DOHH2 (cell line): ENCODE data around the gene GPATCH8.
A peak's percentile ranks its signal among the peaks of the same experiment; 100 is the strongest.

Experiments used
- H3F3A ChIP-seq: fragments of 200-600 bp; sonication (generic), shearing (Covaris generic); 2 replicates; pipeline ENCODE4 v1.6.0; 2016; ENCODE audit warnings: antibody characterized with exemption, mild to moderate bottlenecking; ENCODE audit not compliant: control insufficient read depth, insufficient read depth
- H3K27ac ChIP-seq: fragments of 200-600 bp; sonication (generic); 2 replicates; pipeline ENCODE4 v1.5.1; 2014; ENCODE audit warnings: low read depth, mild to moderate bottlenecking, low read length, moderate library complexity
- H3K27me3 ChIP-seq: fragments of 200-600 bp; sonication (generic); 2 replicates; pipeline ENCODE4 v1.6.1; 2014; ENCODE audit warnings: mild to moderate bottlenecking, low read length, mixed read lengths; ENCODE audit not compliant: control insufficient read depth
- H3K36me3 ChIP-seq: fragments of 200-600 bp; sonication (generic); 2 replicates; pipeline ENCODE4 v1.6.1; 2014; ENCODE audit warnings: mild to moderate bottlenecking, low read length, moderate library complexity, mixed read lengths; ENCODE audit not compliant: control insufficient read depth
- H3K4me1 ChIP-seq: fragments of 200-600 bp; sonication (generic); 2 replicates; pipeline ENCODE4 v1.6.1; 2014; ENCODE audit warnings: mild to moderate bottlenecking, low read length, mixed read lengths; ENCODE audit not compliant: control insufficient read depth
- H3K4me2 ChIP-seq: fragments of 200-600 bp; sonication (generic); 2 replicates; pipeline ENCODE4 v1.6.0; 2014; ENCODE audit warnings: mild to moderate bottlenecking, low read length, moderate library complexity
- H3K4me3 ChIP-seq: fragments of 200-600 bp; sonication (generic); 2 replicates; pipeline ENCODE4 v1.5.1; 2014; ENCODE audit warnings: mild to moderate bottlenecking, low read length, mixed read lengths
- H3K79me2 ChIP-seq: fragments of 200-600 bp; sonication (generic); 2 replicates; pipeline ENCODE4 v1.6.1; 2014; ENCODE audit warnings: mild to moderate bottlenecking, low read length, mixed read lengths; ENCODE audit not compliant: control insufficient read depth
- H3K9me2 ChIP-seq: fragments of 200-600 bp; sonication (generic); replicated peaks from 2 replicates; pipeline ENCODE4 v1.6.1; 2014; ENCODE audit warnings: mild to moderate bottlenecking, low read length, mixed read lengths; ENCODE audit not compliant: control insufficient read depth
- H3K9me3 ChIP-seq: fragments of 200-600 bp; sonication (generic); 2 replicates; pipeline ENCODE4 v1.6.1; 2014; ENCODE audit warnings: antibody characterized with exemption, low read length, mixed read lengths; ENCODE audit not compliant: control insufficient read depth, insufficient read depth
- H4K20me1 ChIP-seq: fragments of 200-600 bp; sonication (generic); 2 replicates; pipeline ENCODE4 v1.6.0; 2014; ENCODE audit warnings: low read depth, mild to moderate bottlenecking, antibody characterized with exemption, low read length, moderate library complexity; ENCODE audit not compliant: control insufficient read depth, insufficient read depth
- EZH2phosphoT487 ChIP-seq: fragments of 200-600 bp; sonication (generic); IDR thresholded peaks from 2 replicates; pipeline ENCODE4 v1.6.1; 2017; ENCODE audit warnings: borderline replicate concordance, mild to moderate bottlenecking, antibody characterized with exemption, low read length, moderate library complexity, mixed read lengths
- TF ChIP-seq, protein P1 (sequence below): fragments of 200-600 bp; sonication (generic); IDR thresholded peaks from one replicate; pipeline ENCODE4 v1.5.1; 2014; ENCODE audit warnings: antibody characterized with exemption, mild to moderate bottlenecking, low read depth, low read length; ENCODE audit not compliant: poor library complexity, severe bottlenecking

The GPATCH8 gene

DNA sequence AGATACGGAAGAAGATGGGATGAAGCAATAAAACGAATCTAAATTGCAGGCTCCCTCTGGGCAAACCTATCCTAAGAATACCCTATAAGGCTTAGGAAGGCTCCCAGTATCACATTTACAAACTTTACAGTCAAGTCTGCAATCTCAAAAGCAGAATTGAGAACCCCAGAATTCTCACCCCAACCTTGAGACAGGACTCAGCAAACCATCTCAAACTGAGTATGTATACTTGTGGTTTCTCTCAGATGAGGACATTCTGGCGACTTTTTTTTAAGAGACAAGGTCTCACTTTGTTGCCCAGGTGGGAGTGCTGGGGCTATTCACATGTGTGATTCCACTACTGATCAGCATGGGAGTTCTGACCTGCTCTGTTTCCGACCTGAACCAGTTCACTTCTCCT, 94.4 kb downstream of the GPATCH8 start:
- no peaks in the 10 kb centered on the region for H3K27me3 ChIP-seq
- H3K4me2 ChIP-seq: no peak overlapping the region
- peaks cover 19% of the 10 kb centered on the region for H3K36me3 ChIP-seq
- H3K9me2 ChIP-seq: no peaks in the 10 kb centered on the region
- no peak overlapping the region for H3K4me3 ChIP-seq
- no peaks in the 10 kb centered on the region for H4K20me1 ChIP-seq
- no peaks in the 10 kb centered on the region for H3K4me1 ChIP-seq
- no peaks in the 10 kb centered on the region for H3K9me3 ChIP-seq
- no peaks in the 10 kb centered on the region for H3F3A ChIP-seq
- H3K27ac ChIP-seq: no peak overlapping the region
- TF ChIP-seq EZH2phosphoT487: no peak
- TF ChIP-seq, protein P1, sequence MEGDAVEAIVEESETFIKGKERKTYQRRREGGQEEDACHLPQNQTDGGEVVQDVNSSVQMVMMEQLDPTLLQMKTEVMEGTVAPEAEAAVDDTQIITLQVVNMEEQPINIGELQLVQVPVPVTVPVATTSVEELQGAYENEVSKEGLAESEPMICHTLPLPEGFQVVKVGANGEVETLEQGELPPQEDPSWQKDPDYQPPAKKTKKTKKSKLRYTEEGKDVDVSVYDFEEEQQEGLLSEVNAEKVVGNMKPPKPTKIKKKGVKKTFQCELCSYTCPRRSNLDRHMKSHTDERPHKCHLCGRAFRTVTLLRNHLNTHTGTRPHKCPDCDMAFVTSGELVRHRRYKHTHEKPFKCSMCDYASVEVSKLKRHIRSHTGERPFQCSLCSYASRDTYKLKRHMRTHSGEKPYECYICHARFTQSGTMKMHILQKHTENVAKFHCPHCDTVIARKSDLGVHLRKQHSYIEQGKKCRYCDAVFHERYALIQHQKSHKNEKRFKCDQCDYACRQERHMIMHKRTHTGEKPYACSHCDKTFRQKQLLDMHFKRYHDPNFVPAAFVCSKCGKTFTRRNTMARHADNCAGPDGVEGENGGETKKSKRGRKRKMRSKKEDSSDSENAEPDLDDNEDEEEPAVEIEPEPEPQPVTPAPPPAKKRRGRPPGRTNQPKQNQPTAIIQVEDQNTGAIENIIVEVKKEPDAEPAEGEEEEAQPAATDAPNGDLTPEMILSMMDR: no peak
- no peaks in the 10 kb centered on the region for H3K79me2 ChIP-seq

DNA sequence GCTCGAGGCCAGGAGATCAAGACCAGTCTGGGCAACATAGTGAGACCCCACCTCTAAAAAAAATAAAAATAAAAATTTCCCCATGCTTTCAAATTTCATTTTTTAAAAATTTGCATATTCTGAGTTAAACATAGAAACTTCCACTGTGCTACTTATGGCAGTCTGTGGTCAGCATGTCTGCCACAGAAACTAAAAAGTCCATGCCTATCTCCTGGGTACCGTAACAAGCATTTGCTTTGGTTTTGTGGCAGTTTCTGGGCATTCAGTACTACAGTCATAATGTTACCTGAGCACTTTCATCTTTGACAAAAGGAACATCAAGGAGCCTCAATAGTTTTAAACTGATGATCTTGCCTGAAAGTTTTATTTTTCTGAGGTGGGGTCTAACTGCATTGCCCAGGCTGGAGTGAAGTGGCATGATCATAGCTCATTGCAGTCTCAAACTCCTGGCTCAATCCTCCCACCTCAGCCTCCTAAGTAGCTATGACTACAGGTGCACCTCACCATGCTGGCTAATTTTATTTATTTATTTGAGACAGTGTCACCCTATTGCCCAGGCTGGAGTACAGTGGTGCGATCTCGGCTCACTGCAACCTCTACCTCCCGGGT, 100.5 kb downstream of the GPATCH8 start:
- no peaks in the 10 kb centered on the region for H3K79me2 ChIP-seq
- H3F3A ChIP-seq: no peaks in the 10 kb centered on the region
- H3K9me2 ChIP-seq: no peaks in the 10 kb centered on the region
- peaks cover 66% of the 10 kb centered on the region for H3K36me3 ChIP-seq
- TF ChIP-seq, protein P1: no peak
- no peak for TF ChIP-seq EZH2phosphoT487
- H3K27me3 ChIP-seq: no peaks in the 10 kb centered on the region
- H4K20me1 ChIP-seq: no peaks in the 10 kb centered on the region
- no peak overlapping the region for H3K27ac ChIP-seq
- H3K9me3 ChIP-seq: no peaks in the 10 kb centered on the region
- peak overlapping the region; percentile 5; the same call in 1 of the 2 replicates for H3K4me2 ChIP-seq
- no peak overlapping the region for H3K4me3 ChIP-seq
- peaks cover 13% of the 10 kb centered on the region for H3K4me1 ChIP-seq

DNA sequence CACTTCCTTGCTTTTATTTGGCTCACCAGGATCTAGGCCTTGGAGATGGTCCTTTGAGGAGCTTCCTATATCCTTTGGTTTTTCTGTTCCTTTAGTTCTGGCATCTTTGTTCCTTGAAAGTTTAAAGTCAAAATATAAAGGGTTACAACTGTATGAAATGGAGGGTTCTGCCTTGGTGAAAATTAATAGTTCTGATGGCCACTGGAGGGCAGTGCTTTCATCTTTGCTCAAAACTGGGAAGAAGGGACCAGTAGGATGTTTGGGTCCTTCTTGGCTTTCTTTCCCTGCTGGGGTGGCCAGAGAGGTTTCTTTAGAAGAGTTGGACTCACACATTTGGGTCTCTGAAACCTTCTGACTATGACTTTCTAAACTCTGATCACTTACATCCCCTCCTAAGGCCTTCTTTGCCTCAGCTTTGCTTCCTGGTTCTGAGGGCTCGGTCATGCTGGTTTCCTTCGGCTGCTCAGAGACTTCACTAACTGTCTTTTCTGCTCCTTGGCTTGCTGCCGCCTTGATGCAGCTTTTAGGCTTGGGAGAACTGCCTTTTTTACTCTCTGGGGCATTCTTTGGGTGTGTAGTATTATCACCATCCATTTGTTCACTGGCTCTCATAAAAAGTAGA, 102.9 kb downstream of the GPATCH8 start:
- Histone ChIP-seq H4K20me1 (no peaks in the 10 kb centered on the region), H3K27ac (no peak overlapping the region), H3K27me3 (no peaks in the 10 kb centered on the region), H3K9me2 (no peaks in the 10 kb centered on the region), H3K79me2 (no peaks in the 10 kb centered on the region), H3K4me2 (no peak overlapping the region), H3F3A (no peaks in the 10 kb centered on the region), H3K4me3 (no peak overlapping the region), H3K36me3 (peaks cover 58% of the 10 kb centered on the region), H3K9me3 (no peaks in the 10 kb centered on the region), H3K4me1 (peaks cover 13% of the 10 kb centered on the region)
- TF ChIP-seq, protein P1: peak; percentile 65
- TF ChIP-seq EZH2phosphoT487: no peak
